Measurements from ENCODE around the gene SOAT2. TPM values are rescaled to one million over a fixed set of nuclear protein-coding genes. Genes with fewer than 3 reads are reported as not detected.

The SOAT2 gene
- total and polyA plus RNA-seq, 2 donors (not counting 3 experiments of a cell fraction or from before 2014, with no cell fraction given) = not detected

DNA sequence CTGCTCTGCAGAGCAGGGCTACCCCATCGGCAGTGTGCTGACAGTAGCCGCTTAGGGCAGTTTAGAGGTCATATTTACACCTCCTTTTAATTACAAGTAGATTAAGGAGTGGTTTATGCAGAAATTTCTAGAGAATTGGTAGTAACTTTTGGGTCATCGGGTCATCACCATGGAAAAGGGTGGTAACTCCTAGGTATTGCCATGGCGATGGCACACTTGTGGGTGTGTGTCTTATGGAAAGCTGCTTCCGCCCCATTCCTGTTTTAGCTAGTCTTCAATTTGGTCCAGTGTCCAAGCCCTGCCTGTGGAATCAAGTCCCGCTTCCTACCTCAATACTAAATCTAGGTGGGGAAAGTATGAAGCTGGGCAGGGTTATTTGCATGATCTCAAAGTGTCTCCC is 47.8 kb downstream of the SOAT2 start:
- no peaks in the 10 kb centered on the region for H3K36me3 ChIP-seq (ENCODE audit: control insufficient read depth in 2 of 2, extremely low read depth in 1 of 2, insufficient read depth in 2 of 2, low read length in 2 of 2)
- FAIRE-seq (no peak), DNase-seq (ENCODE audit: low read depth, low spot score) (no peak)
- no peak overlapping the region for H3K9ac ChIP-seq (replicated peaks; ENCODE audit: extremely low read depth, insufficient read depth, low read length)
- no peaks in the 10 kb centered on the region for H3K9me1 ChIP-seq (replicated peaks; ENCODE audit: control insufficient read depth, extremely low read depth, insufficient read depth, low read length)
- ChIA-PET CTCF (no interaction called here), POLR2A (no interaction called here)
- no peak overlapping the region for H3K4me3 ChIP-seq (replicated peaks in 1 of 3; ENCODE audit: insufficient read depth in 1 of 3, low read depth in 1 of 3, low read length in 3 of 3)
- TF ChIP-seq MYC (IDR thresholded peaks at IDR 0.05; ENCODE audit: low read depth, low read length) (no peak), JUN (IDR thresholded peaks at IDR 0.05; ENCODE audit: borderline replicate concordance, insufficient read depth, insufficient read length, low read depth) (no peak), MAX (IDR thresholded peaks at IDR 0.05; ENCODE audit: insufficient read depth, insufficient read length) (no peak), FOS (IDR thresholded peaks at IDR 0.05; ENCODE audit: borderline replicate concordance, insufficient read depth, low read length) (no peak), EZH2 (IDR thresholded peaks at IDR 0.05; ENCODE audit: borderline replicate concordance, low read depth, low read length, severe bottlenecking) (no peak), GATA2 (IDR thresholded peaks at IDR 0.05; ENCODE audit: insufficient read depth, insufficient read length, low read depth, low read length) (no peak), CTCF (IDR thresholded peaks at IDR 0.05; ENCODE audit: extremely low read depth in 1 of 2, insufficient read depth in 1 of 2, low read depth in 1 of 2, low read length in 2 of 2) (no peak), POLR2AphosphoS5 (IDR thresholded peaks at IDR 0.05; ENCODE audit: insufficient read depth, low read depth, low read length) (no peak), POLR2A (IDR thresholded peaks at IDR 0.05; ENCODE audit: low read depth, low read length) (no peak)
- H3K79me2 ChIP-seq (ENCODE audit: control insufficient read depth, insufficient read depth, low read length) = no peaks in the 10 kb centered on the region
- no peaks in the 10 kb centered on the region for H3K9me3 ChIP-seq (replicated peaks; ENCODE audit: control insufficient read depth, insufficient read depth, low read length)
- no TSS peak for BruUV-seq (replicated peaks)
- no peaks in the 10 kb centered on the region for H3K4me1 ChIP-seq (ENCODE audit: control insufficient read depth, extremely low read depth, insufficient read depth, low read length)
- H3K27me3 ChIP-seq (ENCODE audit: control insufficient read depth in 2 of 2, insufficient read depth in 2 of 2, low read length in 2 of 2) = no peaks in the 10 kb centered on the region
- H3K27ac ChIP-seq (ENCODE audit: insufficient read depth, low read depth, low read length) = no peak overlapping the region
- H2AFZ ChIP-seq (ENCODE audit: low read depth, low read length) = no peak overlapping the region
- no peaks in the 10 kb centered on the region for H4K20me1 ChIP-seq (replicated peaks; ENCODE audit: control insufficient read depth, extremely low read depth, insufficient read depth, low read length)
- dilution Hi-C loops (cut with MboI; ENCODE audit: extremely low pct_ligation_motif_present, low sequenced_read_pairs) = no loop called here
- intact Hi-C loops (cut with micrococcal nuclease) = no loop called here
- H3K4me2 ChIP-seq (ENCODE audit: insufficient read depth, low read length) = no peak overlapping the region

Measured in endothelial cell of umbilical vein (primary cell).